Measurements from ENCODE around the gene SLC9A3.

SLC9A3 gene

DNA sequence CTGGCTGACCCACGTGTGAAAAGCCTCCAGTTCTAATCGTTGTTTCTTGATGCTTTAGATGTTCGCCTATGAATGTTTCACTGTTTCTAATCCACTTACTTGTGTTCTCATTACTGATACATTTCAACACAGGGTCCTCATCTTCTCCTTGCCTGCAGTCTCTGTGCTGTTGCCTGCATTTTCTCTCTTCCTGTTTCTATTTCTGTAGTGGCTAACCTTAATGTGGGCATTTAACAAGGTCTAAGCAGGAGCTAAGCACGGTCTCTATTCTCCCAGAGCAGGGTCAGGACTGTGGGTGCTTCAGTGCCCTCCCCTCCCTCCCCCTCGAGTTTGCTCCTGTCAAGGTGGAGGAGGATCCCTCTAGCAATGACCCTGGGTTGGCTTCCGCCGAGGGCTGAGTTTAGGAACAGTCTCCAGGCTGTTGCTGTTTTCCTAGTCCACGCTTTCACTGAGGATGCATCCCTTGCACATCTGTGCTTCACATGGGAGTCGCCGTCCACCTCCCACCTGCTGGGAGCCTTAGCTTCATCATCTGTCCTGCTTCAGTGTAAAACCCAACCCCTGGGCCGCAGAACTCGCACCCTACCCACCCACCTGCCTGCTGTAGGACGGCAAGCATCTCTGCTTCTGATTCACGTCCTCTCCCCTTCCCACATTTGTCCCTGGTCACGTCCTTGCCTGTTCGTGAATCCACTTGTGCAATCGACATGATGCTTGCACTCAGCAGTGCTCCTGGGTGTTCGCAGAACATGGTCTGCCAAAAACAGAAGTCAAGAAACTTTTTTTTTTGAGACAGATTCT lies 83.6 kb downstream of the SLC9A3 start:
- DNase-seq, result no peak

DNA sequence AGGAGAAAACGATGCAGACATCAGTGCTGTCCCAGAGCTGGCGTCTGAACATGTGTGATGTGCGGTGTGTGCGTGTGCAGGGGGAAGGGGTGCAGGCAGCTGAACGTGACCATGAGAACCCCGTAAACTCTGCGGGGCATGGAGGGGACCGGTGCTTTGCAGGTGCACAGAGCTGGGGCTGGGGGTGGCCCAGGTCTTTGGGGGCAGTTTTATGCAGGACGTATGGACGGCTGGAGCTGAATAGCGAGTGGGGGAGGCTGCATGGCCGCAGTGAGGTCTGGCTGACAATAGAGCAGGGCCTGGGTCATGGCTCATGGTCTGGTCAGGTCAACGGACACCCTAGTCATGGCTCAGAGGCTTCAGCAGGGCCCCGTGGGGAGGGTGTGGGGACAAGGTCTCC lies 84.6 kb downstream of the SLC9A3 start:
- no peak for DNase-seq

DNA sequence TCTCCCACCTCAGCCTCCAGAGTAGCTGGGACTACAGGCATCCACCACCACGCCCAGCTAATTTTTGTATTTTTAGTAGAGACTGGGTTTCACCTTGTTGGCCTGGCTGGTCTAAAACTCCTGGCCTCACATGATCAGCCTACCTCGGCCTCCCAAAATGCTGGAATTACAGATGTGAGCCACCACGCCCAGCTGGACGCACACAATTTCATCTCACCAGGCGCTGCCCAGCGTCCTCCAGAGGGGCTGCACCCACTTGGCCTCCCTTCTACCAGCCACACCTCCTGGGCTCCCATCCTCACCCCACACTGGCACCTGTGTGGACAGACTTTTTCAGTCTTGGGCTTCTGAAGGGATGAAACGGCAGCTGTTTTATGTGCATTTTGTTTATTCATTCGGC lies 85.1 kb downstream of the SLC9A3 start:
- no peak for DNase-seq

DNA sequence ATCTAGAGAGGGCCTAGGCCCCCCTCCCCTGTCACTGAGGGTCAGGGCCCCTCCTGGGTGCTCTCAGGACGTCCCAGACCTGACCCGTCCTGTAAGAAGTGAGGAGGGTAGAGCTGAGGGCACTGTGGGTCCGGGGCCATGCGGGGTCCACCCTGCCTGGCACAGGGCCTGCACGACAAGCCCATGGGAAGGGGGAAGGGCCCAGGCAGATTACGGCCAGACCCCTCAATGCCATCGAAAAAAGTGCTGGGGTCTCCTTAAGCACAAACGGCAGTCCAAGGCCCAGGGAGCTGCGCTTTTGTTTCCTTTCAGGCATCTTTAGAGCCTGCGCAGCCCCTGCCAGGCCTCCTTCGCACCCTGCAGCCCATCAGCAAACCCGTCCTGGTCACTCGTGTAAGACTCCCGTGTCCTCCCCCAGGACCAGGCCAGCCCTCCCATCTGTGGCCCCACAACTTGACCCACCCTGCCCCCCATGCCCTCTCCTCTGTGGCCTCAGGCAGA lies 85.7 kb downstream of the SLC9A3 start:
- DNase-seq, result no peak

DNA sequence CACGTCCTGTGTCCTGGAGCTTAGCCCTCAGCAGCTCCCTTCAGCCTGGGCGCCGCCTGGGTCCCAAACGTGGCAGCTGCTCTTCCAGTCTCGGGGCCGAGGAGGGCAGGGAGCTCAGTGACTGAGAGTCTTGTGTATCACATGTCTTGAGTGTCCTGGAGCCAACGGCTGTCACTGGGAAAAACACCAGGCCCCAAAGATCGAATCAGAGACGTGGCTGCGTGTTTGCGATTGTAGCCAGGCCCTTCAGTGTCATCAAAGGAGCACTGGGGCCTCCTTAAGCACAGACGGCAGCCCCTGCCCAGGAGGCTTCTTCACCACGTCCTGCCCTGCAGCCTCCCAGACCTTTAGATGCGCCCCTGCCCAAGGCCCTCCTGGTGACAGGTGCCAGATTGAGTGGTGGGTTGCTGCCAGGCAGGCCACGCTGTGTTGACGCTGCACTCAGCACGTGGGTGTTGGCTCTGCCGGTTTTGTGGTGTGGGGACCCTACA lies 86.9 kb downstream of the SLC9A3 start:
- no peak for DNase-seq

DNA sequence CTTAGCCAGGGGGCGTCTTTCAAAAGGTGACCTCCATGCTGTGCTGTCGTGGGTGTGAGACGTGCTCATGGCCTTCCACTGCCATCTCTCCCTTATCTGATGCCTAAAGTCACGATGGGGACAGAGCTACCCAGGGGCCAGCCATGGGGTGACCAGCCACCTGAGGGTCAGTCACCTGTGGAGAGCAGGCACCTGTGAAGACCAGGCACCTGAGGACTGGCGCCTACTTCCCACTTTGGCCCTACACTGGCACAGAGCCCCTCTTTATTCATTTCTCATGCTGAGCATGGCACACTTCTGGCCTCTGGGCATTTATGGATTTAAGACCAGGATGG lies 87.6 kb downstream of the SLC9A3 start:
- DNase-seq, result no peak

DNA sequence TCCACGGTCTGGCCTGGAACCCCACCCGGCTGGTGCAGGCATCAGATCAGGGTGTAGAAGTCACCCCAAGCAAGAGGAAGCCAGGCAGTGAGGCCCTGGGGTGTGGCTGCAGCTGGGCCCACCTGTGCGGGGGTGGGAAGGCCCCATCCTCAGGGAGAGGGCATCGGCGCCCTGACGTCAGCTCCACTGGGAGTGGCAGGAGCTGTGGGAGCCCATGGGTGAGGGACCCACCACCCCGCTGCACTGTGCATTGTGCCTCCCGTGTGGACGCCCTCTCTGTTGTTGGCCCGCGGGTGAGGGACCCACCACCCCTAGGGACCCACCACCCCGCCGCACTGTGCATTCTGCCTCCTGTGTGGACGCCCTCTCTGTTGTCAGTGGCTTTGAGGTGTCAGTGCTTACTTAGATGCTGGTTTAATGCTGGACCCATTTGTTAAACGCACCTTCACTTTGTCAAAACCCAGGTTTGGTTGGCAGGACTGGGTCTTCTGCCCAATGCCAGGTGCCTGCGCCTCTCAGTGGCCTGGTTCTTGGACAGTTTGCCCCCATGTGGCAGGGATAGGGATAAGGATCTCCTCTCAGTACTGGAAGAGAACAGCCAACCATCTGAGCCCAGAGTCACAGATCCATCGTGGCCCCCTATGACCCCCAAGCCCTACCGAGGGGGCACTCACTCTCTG lies 88.1 kb downstream of the SLC9A3 start:
- DNase-seq, result no peak

DNA sequence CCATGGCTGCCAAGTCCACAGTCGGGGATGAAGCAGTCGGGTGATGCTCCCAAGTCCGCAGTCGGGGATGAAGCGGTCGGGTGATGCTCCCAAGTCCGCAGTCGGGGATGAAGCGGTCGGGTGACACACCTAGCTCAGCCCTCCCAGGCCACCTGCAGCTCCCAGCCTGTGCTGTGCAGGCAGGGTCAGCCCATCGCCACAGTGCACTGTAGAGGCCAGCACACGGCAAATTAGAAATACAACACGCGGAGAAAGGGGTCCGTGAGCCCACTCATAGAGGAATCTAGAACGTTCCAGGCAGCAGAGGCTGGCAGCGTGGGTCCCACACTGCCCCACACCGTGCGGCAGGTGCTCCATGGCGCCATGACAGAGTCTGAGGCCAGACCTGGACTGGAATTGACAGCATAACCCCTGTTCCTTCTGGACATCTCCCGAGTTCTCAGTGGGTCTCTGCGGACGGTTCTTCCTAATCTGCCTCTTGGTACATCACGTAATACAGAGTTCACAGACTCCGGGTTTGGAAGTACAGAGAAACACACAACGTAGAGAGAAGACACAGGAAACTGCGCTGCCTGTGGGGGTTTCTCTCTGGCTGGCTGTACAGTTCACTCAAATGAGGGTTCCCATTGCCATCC lies 89.0 kb downstream of the SLC9A3 start:
- no peak for DNase-seq

DNA sequence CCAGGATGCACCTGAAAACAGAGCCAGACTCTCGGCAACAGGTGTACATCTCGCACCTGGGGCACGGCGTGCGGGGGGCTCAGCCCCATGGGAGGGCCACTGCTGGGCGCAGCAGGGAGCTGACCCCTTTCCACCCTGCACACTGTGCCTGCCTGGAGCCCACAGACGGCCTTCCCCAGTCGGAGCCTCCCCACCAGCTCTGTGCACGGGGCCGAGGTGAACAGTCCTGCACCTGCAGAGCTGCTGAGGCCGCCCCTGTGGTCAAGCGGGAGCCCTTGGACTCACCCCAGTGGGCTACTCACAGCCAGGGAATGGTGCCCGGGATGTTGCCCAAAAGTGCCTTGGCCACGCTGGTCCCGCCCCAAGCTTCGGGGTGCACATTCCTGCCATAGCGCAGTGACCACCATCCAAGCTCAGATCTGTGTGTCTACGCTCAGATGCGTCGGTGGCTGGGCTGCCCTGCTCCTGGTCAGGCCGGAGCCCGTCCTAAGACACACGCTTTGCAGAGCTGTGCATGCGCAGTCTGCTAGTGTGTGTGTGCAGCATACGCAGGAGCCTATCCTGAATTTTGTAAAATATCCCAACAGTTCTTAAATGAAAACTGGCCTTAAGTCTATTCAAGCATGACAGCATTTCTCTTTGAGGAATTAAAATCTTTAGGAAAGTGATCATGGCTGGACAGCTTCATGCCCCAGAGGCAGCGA lies 89.7 kb downstream of the SLC9A3 start:
- no peak for DNase-seq

DNA sequence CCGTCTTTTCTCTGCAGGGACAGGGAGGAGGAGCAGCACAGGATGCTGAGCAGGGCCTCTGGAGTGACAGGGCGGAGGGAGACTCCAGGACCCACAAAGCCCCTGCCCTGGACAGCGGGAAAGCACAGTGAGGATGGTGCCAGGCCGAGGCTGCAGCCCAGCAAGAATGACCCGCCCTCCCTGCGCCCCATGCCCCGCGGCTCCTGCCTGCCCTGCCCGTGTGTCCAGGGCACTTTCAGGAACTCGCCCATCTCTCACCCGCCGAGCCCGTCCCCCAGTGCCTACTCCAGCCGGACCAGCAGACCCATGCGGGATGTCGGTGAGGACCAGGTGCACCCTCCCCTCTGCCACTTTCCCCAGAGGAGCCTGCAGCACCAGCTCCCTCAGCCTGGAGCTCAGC lies 90.4 kb downstream of the SLC9A3 start:
- DNase-seq, result no peak

DNA sequence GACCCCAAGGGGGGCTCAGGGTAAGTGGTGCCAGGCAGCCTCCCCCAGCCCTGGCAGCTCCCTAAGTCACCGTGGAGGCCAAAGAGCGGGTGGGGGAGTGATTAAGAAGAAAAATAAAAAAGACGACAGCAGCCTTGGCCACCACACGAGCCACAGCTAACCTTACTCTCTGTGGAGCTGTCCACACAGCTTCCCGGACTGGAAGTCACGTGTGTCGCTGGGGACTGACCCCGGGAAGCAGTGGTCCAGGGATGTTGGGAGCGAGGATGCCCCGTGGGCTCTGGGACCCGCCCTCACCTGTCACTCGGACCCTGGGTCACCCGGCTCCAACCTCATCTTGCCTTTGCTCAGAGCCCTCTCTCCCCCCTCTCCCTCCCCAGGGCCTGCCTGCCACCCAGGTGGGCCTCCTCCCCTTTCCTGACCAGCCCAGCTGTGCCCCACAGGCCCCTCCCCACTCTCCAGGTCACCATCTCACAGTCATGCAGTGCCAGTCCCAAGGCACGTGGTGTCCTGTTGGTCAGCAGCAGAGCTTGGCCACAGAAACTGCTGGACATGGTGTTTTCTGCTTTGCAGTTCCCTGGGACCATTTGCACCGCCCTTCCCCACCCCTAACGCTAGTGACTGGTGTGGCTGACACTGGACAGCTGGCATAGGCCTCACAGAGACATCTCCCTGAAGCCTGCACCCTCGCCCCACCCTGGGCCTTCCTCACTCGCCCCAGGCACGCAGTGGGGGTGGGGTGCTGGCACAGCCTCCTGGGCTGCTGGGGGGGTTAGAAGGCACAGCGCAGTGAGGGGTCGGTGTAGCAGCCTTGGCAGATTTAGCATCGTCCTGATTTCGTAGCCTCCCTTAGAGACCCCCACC lies 91.1 kb downstream of the SLC9A3 start:
- no peak for DNase-seq

DNA sequence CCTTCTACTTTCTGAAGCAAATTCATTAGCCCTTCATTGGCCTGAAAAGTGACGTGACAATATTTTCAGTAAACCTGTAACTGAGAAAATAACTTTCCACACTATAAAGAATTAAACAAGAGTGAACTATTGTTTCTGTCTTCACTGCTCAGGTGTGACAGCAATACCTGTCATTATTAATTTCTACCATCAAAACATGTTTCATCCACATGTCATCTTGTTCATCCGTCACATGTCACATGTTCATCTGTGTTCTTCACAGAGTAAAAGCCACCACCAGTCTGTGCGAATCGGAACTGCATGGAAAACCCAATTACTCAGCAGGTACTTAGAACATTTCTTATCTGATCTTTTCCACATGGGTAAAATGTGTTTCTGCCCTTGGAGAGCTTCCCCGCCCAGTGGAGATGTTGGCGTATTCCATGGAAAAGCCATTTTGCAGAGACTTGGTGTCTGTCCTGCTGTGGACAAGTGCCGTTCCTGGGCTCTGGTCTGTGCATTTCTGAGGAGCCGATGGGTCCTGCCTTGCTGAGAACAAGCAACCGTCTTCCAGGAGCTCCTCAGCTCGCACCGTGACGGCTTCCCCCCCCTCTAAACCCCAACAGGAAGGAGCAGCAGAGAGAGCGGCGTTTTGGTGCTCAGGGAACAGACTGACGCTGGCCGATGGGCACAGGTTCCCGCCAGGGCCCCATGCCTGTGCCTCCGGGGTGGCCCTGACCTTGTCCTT lies 91.9 kb downstream of the SLC9A3 start:
- DNase-seq, result no peak

DNA sequence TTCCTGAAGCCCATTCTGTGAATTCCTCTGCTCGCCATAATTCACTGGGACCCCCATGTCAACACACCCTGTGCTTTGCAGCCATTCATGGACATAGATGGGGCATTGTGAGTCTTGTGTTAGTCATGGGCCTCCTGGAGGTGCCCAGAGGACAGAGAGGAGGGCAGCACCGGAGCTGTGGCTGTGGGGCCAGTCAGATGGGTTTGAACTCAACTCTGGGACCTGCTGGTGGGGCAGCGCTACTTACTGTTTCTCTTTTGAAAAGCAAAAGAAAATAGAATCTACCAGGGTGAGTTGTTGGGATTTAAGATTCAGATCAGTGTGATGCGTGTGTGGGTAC lies 92.6 kb downstream of the SLC9A3 start:
- no peak for DNase-seq

DNA sequence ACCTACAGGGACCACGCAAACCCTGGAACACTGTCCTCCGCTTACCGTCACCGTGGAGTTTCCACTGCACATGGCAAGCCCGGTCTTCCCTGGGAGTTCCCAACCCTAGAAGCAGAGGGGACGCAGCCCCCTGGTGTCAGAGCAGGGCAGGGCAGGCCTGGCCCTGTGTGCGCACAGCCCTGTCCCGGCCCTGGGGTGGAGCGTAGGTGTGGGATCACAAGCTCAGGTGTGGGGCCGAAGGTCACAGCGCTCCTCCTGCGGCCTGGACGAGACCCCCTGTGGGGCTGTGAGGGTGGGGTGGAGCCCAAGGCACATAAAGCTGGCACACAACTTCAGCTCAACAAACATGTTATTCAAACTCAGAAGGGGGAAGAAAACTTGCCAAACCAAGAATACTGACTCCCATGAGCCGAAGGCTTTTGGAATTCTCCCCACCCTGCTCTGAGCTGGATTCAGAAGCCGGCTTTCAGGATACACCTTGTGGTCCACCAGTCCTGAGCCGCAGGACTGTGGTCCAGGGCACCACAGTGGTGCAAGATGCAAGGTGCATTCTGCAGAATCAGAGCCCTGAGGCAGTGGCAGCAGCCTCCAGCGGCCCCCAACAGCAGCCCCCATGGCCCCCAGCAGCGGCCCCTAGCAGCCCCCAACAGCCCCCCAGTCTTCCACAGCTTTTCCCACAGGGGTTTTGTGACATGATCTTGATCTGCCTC lies 93.1 kb downstream of the SLC9A3 start:
- no peak for DNase-seq

DNA sequence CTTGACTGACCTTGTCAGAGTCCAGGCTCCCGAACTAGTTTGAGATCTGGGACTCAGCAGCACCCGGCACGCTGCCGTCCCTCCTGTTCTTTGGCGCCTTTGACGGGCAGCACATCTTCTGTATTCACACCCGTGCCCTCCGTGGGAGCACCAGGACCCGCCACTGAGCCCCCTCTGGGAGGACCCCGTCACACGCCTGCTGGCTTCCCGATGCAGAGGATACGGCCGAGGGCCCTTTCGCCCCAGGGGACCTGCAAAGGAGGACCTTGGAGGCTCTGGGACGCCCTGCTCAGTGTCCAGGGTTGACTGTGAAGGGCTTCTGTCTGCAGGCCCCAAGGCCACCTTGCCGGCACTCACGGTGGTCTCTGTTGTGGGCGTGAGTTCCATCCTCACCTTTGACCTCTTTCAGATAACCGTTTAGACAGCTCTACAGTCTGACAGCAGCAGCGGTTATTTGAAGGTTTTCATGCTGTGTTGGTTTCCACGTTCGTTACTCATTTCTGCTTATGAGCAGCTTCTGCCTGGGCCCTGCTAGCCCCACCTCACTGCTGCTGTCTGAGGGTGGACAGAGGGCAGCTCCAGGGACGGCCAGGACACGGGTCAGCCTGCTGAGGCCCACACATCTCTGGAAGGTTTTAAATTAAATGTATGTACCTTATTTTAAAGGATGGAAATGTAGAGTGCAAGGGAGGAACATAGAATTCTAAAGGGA lies 93.9 kb downstream of the SLC9A3 start:
- DNase-seq, result no peak

DNA sequence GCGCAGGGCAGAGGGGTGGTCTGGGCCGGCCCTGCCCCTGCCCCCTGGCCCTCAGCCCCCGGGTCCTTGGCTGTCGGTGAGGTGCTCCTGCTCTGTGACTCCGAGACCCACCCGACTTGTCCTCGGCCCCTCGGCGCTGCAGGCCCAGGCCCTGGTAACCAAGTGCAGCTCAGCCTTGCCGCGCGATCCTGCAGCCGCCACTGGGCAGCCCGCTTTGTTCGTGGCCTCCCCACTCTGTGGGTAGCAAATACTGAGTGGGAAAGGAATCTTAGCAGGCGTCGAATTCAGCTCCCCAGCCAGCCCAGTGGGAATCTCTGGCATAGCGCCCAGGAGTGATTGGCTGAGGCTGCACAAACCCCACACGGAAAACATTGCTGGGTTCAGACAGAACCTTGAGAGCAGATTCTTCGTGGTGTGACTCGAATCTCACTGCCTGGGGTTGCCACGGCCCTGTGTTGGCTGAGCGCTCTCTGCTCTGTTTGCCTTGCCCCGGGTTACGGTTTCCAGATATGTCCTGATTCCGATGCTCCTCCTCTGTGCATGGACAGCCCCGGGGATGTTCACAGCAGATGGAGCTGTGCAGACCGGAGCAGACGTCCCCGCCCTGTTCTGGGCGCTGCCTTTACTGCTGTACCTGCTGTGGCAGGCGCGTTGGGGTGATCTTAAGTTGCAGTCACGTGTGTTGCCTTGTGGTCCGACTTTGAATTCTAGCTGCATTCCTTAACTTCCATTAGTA lies 94.6 kb downstream of the SLC9A3 start:
- no peak for DNase-seq

DNA sequence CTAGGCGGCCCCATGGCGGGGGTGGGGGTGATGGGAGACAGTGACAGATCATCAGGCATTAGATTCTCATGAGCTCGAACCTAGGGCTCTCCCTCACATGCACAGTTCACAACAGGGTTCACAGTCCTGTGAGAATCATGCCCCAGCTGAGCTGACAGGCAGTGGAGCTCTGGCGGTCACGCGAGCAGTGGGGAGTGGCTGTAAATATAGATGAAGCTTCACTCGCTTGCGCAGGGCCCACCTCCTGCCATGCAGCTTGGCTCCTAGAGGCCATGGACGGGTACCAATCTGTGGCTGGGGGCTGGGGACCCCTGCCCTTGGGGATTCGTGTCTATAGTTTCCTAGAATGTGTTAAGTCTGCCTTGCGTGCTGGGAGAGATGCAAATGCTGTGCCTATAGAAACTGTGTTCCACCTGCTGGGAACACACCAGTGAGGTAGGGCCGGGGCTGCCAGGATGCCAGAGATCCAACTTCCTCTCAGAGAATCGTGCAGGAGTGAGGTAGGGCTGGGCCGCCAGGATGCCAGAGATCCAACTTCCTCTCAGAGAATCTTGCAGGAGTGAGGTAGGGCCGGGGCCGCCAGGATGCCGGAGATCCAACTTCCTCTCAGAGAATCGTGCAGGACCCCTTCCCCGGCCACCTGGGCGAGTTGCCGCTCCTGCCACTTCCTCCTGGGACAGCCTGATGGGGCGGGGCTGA lies 95.3 kb downstream of the SLC9A3 start:
- no peak for DNase-seq

DNA sequence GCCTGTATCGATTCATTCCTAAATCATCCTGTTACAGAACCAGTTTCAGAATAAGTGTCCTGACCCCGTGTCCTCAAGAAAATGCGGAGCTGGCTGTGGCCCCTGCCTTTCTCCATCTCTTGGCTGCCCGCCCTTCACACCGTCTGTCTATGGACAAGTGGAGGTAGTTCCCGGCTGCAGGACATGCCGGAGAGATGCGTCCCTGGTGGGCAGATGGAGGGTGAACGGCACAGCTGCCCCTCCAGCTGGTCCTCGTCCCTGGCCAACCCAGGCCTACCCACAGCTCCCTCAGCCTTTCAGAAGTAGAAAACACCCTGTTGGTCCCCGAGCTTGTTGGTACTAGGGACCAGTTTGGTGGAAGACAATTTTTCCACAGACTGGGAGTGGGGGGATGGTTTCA lies 96.0 kb downstream of the SLC9A3 start:
- DNase-seq, result no peak
